HG03135 (cell line): ENCODE data around the gene TASOR2.
A peak's percentile ranks its signal among the peaks of the same experiment; 100 is the strongest.

Source experiments
- ATAC-seq: cut with Tn5 transposase; IDR thresholded peaks from one replicate; pipeline ENCODE4 v1.9.1; 2021; ENCODE audit warnings: mild to moderate bottlenecking, moderate library complexity; ENCODE audit not compliant: unreplicated experiment

The TASOR2 gene

GRCh38 chr10:5684318-5684970 is at the start of gene TASOR2:
TSS of gene TASOR2 (plus strand) at chr10:5684838. CDS start at chr10:5720643, 35,805 bp downstream.
- peak; percentile 63 for ATAC-seq

- ATAC-seq = no peak
These were observed 49.7 kb upstream of the TASOR2 start for GRCh38 chr10:5634918-5635317.

- no peak for ATAC-seq
These were observed 46.1 kb upstream of the TASOR2 start for GRCh38 chr10:5638494-5638893.

- ATAC-seq = no peak
These were observed 45.6 kb upstream of the TASOR2 start for GRCh38 chr10:5639066-5639465.

GRCh38 chr10:5640036-5640435 is 44.6 kb upstream of the TASOR2 start:
- no peak for ATAC-seq

- no peak for ATAC-seq
These were observed 44.1 kb upstream of the TASOR2 start for GRCh38 chr10:5640501-5640900.

GRCh38 chr10:5641501-5641900 is 43.1 kb upstream of the TASOR2 start:
- ATAC-seq = no peak

- no peak for ATAC-seq
These were observed 41.1 kb upstream of the TASOR2 start for GRCh38 chr10:5643346-5644067.

- ATAC-seq = no peak
These were observed 39.7 kb upstream of the TASOR2 start for GRCh38 chr10:5644930-5645329.

GRCh38 chr10:5645375-5645774 is 39.3 kb upstream of the TASOR2 start:
- ATAC-seq = no peak

GRCh38 chr10:5645944-5646617 is 38.6 kb upstream of the TASOR2 start:
- ATAC-seq = no peak

- ATAC-seq = no peak
These were observed 37.0 kb upstream of the TASOR2 start for GRCh38 chr10:5647507-5648240.

GRCh38 chr10:5648494-5649457 is 35.9 kb upstream of the TASOR2 start:
- ATAC-seq = no peak

GRCh38 chr10:5649746-5650145 is 34.9 kb upstream of the TASOR2 start:
- no peak for ATAC-seq

- no peak for ATAC-seq
These were observed 33.8 kb upstream of the TASOR2 start for GRCh38 chr10:5650664-5651387.

GRCh38 chr10:5651388-5651764 is 33.3 kb upstream of the TASOR2 start:
- ATAC-seq = no peak

- no peak for ATAC-seq
These were observed 31.9 kb upstream of the TASOR2 start for GRCh38 chr10:5652746-5653145.

- no peak for ATAC-seq
These were observed 30.4 kb upstream of the TASOR2 start for GRCh38 chr10:5654218-5654755.

GRCh38 chr10:5655121-5655520 is 29.5 kb upstream of the TASOR2 start:
- ATAC-seq = no peak
